Osteoblast (primary cell): ENCODE results near the gene PRELID2. TPM values are rescaled to one million over a fixed set of nuclear protein-coding genes. Genes with fewer than 3 reads are reported as not detected.
A peak's percentile ranks its signal among the peaks of the same experiment; 100 is the strongest.

Source experiments
- DNase-seq: peaks from one replicate; pipeline ENCODE4 v3.0.0; 2011; ENCODE audit warnings: low spot score, mixed read lengths; ENCODE audit not compliant: insufficient read length; ENCODE audit errors: missing footprints
- H2AFZ ChIP-seq: 2 replicates; pipeline ENCODE4 v1.6.0; 2011; ENCODE audit warnings: mild to moderate bottlenecking, low read length
- H3K27ac ChIP-seq: 2 replicates; pipeline ENCODE4 v1.5.1; 2011; ENCODE audit warnings: mild to moderate bottlenecking, low read depth, low read length, moderate library complexity
- H3K27me3 ChIP-seq: 2 replicates; pipeline ENCODE4 v1.6.0; 2012; ENCODE audit warnings: mild to moderate bottlenecking, control low read depth, inconsistent platforms, low read length, moderate library complexity; ENCODE audit not compliant: insufficient read depth
- H3K36me3 ChIP-seq: 2 replicates; pipeline ENCODE4 v1.5.1; 2011; ENCODE audit warnings: mild to moderate bottlenecking, low read length, control low read depth, moderate library complexity; ENCODE audit not compliant: insufficient read depth
- H3K4me1 ChIP-seq: 2 replicates; pipeline ENCODE4 v1.5.1; 2011; ENCODE audit warnings: mild to moderate bottlenecking, low read length, control low read depth, moderate library complexity; ENCODE audit not compliant: insufficient read depth
- H3K4me2 ChIP-seq: 2 replicates; pipeline ENCODE4 v1.6.0; 2011; ENCODE audit warnings: mild to moderate bottlenecking, low read length; ENCODE audit not compliant: insufficient read depth
- H3K4me3 ChIP-seq: fragments of 200-600 bp; sonication (generic); 3 replicates; pipeline ENCODE4 v1.5.1; 2012; ENCODE audit warnings: mild to moderate bottlenecking, low read length, inconsistent platforms; ENCODE audit not compliant: insufficient read depth
- H3K79me2 ChIP-seq: 2 replicates; pipeline ENCODE4 v1.6.0; 2012; ENCODE audit warnings: mild to moderate bottlenecking, low read length, control low read depth, inconsistent platforms; ENCODE audit not compliant: insufficient read depth
- H3K9me3 ChIP-seq: 2 replicates; pipeline ENCODE4 v1.5.1; 2011; ENCODE audit warnings: low read depth, low read length, control low read depth
- H4K20me1 ChIP-seq: 2 replicates; pipeline ENCODE4 v1.6.0; 2012; ENCODE audit warnings: mild to moderate bottlenecking, low read length, control low read depth; ENCODE audit not compliant: insufficient read depth
- total RNA-seq: library from RNA; depleted of rRNA; stranded (reverse); fragments of >200 nt; gene quantifications from 2 replicates; pipeline ENCODE4 v1.2.3, GENCODE V29; 2012
- TF ChIP-seq, protein P1 (sequence below): IDR thresholded peaks from 2 replicates; pipeline ENCODE4 v1.5.1; 2011; ENCODE audit warnings: mild to moderate bottlenecking, low read depth, low read length, moderate library complexity; ENCODE audit errors: extremely low read depth

The PRELID2 gene
- total RNA-seq, 1 donor, result 19.5 TPM

DNA sequence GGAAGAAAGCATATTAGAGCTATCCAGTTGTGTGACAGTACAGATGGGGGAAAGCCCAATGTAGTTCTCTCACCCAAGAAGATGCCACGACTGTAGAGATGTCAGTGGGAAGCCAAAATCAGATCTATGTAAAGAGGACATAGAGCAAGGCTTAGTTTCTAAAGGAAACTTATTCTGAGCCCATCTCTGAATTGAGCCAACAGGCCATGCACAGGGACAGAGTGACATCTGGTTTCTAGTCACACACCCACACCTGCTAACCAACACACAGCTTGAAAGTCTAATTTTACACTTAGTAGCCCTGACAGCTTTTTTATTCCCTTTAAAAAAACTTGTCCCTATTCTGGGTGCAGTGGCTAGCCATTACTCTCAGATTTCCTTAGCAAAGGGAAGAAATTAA, 22.3 kb downstream of the PRELID2 start:
- H3K4me1 ChIP-seq, result no peaks in the 10 kb centered on the region
- no peak overlapping the region for H3K4me2 ChIP-seq
- no peak for DNase-seq
- no peak overlapping the region for H2AFZ ChIP-seq
- H3K79me2 ChIP-seq, result no peaks in the 10 kb centered on the region
- no peaks in the 10 kb centered on the region for H3K27me3 ChIP-seq
- H3K36me3 ChIP-seq, result no peaks in the 10 kb centered on the region
- no peak overlapping the region for H3K4me3 ChIP-seq
- H4K20me1 ChIP-seq, result no peaks in the 10 kb centered on the region
- H3K9me3 ChIP-seq, result no peaks in the 10 kb centered on the region
- H3K27ac ChIP-seq, result no peak overlapping the region
- TF ChIP-seq, protein P1, sequence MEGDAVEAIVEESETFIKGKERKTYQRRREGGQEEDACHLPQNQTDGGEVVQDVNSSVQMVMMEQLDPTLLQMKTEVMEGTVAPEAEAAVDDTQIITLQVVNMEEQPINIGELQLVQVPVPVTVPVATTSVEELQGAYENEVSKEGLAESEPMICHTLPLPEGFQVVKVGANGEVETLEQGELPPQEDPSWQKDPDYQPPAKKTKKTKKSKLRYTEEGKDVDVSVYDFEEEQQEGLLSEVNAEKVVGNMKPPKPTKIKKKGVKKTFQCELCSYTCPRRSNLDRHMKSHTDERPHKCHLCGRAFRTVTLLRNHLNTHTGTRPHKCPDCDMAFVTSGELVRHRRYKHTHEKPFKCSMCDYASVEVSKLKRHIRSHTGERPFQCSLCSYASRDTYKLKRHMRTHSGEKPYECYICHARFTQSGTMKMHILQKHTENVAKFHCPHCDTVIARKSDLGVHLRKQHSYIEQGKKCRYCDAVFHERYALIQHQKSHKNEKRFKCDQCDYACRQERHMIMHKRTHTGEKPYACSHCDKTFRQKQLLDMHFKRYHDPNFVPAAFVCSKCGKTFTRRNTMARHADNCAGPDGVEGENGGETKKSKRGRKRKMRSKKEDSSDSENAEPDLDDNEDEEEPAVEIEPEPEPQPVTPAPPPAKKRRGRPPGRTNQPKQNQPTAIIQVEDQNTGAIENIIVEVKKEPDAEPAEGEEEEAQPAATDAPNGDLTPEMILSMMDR, result no peak

DNA sequence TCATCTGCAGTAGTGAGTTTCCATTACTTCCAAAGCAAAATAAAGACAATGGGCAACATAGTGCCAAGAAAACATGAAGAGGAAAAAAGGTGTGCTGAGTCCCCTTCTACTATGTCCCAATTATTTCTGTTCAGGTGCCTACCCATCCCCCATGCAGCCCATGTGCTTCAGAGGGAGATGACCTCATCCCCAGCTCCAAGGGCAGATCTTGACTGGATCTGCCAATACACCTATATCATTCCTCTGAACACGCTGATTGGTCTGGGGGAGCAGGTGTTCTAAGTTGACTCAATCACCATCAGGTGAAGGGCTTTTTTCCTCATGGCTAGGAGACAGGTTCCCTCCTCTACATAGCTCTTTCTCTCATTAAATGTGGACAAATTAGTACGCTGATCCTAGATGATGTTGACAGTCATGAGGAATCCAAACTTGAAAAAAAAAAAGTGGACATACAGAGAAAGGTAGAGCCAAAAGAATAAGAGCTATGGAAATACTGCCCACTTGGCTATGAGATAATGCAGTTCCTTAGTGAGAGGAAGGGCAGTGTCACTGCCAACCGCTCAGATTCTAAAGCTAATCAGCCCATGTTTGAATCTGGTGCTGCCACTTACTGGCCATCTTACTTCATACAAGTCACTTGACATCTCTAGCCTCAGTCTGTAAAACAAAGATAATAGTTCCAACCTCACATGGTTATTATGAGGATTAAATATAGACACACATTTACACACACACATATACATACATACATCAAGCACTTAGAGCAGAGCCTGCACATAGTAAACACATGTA, 23.1 kb downstream of the PRELID2 start:
- Histone ChIP-seq H3K9me3 (no peaks in the 10 kb centered on the region), H3K4me1 (no peaks in the 10 kb centered on the region), H3K36me3 (no peaks in the 10 kb centered on the region), H3K27ac (no peak overlapping the region), H4K20me1 (no peaks in the 10 kb centered on the region), H3K4me2 (no peak overlapping the region), H3K27me3 (no peaks in the 10 kb centered on the region), H2AFZ (no peak overlapping the region), H3K79me2 (no peaks in the 10 kb centered on the region), H3K4me3 (no peak overlapping the region)
- peak; percentile 22 for DNase-seq
- TF ChIP-seq, protein P1, result peak; percentile 58

DNA sequence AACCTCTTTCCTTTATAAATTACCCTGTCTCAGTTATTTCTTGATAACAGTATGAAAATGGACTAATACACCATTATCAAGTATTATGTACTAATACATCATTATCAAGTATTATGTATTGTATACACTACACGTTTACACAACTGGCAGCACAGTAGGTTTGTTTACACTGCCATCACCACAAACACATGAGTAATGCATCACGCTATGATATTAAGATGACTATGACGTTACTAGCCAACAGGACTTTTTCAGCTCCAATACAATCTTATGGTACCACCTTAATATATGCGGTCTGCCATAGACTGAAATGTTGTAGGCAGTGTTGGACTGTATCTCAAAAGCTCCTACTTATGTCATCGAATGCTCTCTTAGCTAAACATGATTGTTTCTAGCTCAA, 28.2 kb downstream of the PRELID2 start:
- H3K4me2 ChIP-seq, result no peak overlapping the region
- no peaks in the 10 kb centered on the region for H4K20me1 ChIP-seq
- no peaks in the 10 kb centered on the region for H3K4me1 ChIP-seq
- H3K27ac ChIP-seq, result no peak overlapping the region
- no peak for DNase-seq
- H3K79me2 ChIP-seq, result no peaks in the 10 kb centered on the region
- H3K36me3 ChIP-seq, result no peaks in the 10 kb centered on the region
- H3K9me3 ChIP-seq, result no peaks in the 10 kb centered on the region
- no peak overlapping the region for H3K4me3 ChIP-seq
- TF ChIP-seq, protein P1, result no peak
- no peaks in the 10 kb centered on the region for H3K27me3 ChIP-seq
- no peak overlapping the region for H2AFZ ChIP-seq

DNA sequence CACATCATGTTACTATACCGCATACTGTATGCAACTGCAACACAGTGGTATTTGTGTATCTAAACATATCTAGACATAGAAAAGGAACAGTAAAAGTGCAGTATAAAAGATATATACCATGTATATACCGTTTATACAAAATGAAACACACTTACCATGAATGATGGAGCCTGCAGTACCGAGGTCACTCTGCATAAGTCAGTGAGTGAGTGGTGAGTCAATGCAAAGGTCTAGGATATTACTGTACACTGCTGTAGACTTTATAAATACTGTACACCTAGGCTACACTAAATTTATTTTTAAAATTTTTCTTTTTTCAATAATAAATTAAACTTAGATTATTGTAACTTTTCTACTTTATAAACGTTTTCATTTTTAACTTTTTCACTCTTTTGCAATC, 29.3 kb downstream of the PRELID2 start:
- no peaks in the 10 kb centered on the region for H3K79me2 ChIP-seq
- DNase-seq, result no peak
- no peaks in the 10 kb centered on the region for H3K4me1 ChIP-seq
- H3K9me3 ChIP-seq, result no peaks in the 10 kb centered on the region
- no peaks in the 10 kb centered on the region for H4K20me1 ChIP-seq
- no peak overlapping the region for H3K4me3 ChIP-seq
- H2AFZ ChIP-seq, result no peak overlapping the region
- no peak overlapping the region for H3K4me2 ChIP-seq
- H3K27ac ChIP-seq, result no peak overlapping the region
- TF ChIP-seq, protein P1, result no peak
- no peaks in the 10 kb centered on the region for H3K27me3 ChIP-seq
- H3K36me3 ChIP-seq, result no peaks in the 10 kb centered on the region
